Esophagus squamous epithelium (tissue), 4 donors: ENCODE data around the gene NRDE2.

ENCODE experiments used
- CTCF ChIP-seq, 6 experiments: fragments of 450-650 bp in 4 of 6; fragments of 200-600 bp in 2 of 6; sonication (generic) in 2 of 6; IDR thresholded peaks; one replicate each; pipeline ENCODE4 v1.5.1; 2016 to 2019; ENCODE audit warnings: antibody characterized with exemption in 6 of 6, mild to moderate bottlenecking in 4 of 6, moderate library complexity in 4 of 6
- POLR2A ChIP-seq, 4 donors: fragments of 450-650 bp; IDR thresholded peaks; one replicate each; pipeline ENCODE4 v1.6.1; 2017; ENCODE audit warnings: antibody characterized with exemption in 4 of 4, mild to moderate bottlenecking in 4 of 4, moderate library complexity in 3 of 4

- TF ChIP-seq CTCF (IDR thresholded peaks at IDR 0.05), result no peak
- no peak for TF ChIP-seq POLR2A (IDR thresholded peaks at IDR 0.05)
Observed at GRCh38 chr14:90349739-90350138, 18.0 kb upstream of the NRDE2 start.
